HepG2 (cell line): ENCODE data around the gene VSIR. TPM values are rescaled to one million over a fixed set of nuclear protein-coding genes. Genes with fewer than 3 reads are reported as not detected.

Experiments used
- ATAC-seq: fragments of 200-7000 bp; cut with Tn5 transposase; 3 replicates; pipeline ENCODE4 v1.9.1; 2020; ENCODE audit warnings: mild to moderate bottlenecking, moderate library complexity
- BruUV-seq: library from RNA; stranded (reverse); fragments of 400-500 nt; replicated peaks from 2 replicates; lab custom pipeline; 2021; lab: Mats Ljungman, UMichigan
- CTCF ChIA-PET: fragments of 300-600 bp; formaldehyde crosslinking; extraction: SDS; loops from one replicate; lab custom pipeline; 2021; ENCODE audit warnings: low total read pairs, inconsistent platforms, low intra/inter-chr PET ratio; lab: Yijun Ruan, JAX
- POLR2A ChIA-PET: fragments of 350-600 bp; sonication (Branson Sonifier 250); formaldehyde crosslinking; loops from one replicate; lab custom pipeline; 2020; ENCODE audit warnings: antibody characterized with exemption, inconsistent platforms; lab: Yijun Ruan, JAX
- DNase-seq: peaks from one replicate; pipeline ENCODE4 v3.0.0-alpha.2; 2015; ENCODE audit warnings: low spot score
- FAIRE-seq: peaks from 3 replicates; lab custom pipeline; 2011; peaks lifted over from hg19 to GRCh38; lab: Jason Lieb, UNC
- H2AFZ ChIP-seq: one replicate; pipeline ENCODE4 v1.6.1; 2011; ENCODE audit warnings: low read length, inconsistent platforms
- H3K27ac ChIP-seq: fragments of 300-600 bp; 3 replicates; pipeline ENCODE4 v1.8.0; 2011; ENCODE audit warnings: mixed run types, mild to moderate bottlenecking, mixed read lengths, low read length, inconsistent platforms; ENCODE audit not compliant: insufficient read depth; ENCODE audit errors: extremely low read length
- H3K27me3 ChIP-seq, 2 experiments: fragments of 200-600 bp in 1 of 2; 2 replicates in 1 of 2; 3 replicates in 1 of 2; pipeline versions ENCODE4 v1.6.0 to v1.8.0; 2011; ENCODE audit warnings: low read length in 2 of 2, mild to moderate bottlenecking in 2 of 2, moderate library complexity in 2 of 2, inconsistent platforms in 1 of 2; ENCODE audit not compliant: insufficient read depth in 2 of 2, control insufficient read depth in 1 of 2
- H3K36me3 ChIP-seq, 2 experiments: fragments of 200-600 bp in 1 of 2; replicated peaks in 1 of 2; 2 replicates in 1 of 2; 3 replicates in 1 of 2; pipeline versions ENCODE4 v1.5.1 to v1.8.0; 2011; ENCODE audit warnings: low read length in 2 of 2, inconsistent platforms in 1 of 2; ENCODE audit not compliant: insufficient read depth in 2 of 2, control insufficient read depth in 1 of 2
- H3K4me1 ChIP-seq: 2 replicates; pipeline ENCODE4 v1.5.1; 2012; ENCODE audit warnings: low read length, inconsistent platforms; ENCODE audit not compliant: insufficient read depth
- H3K4me2 ChIP-seq: 2 replicates; pipeline ENCODE4 v1.6.0; 2011; ENCODE audit warnings: low read depth, low read length, inconsistent platforms
- H3K4me3 ChIP-seq, 3 experiments: fragments of 200-600 bp in 1 of 3; sonication (generic), shearing (Covaris generic) in 1 of 3; replicated peaks in 1 of 3; 2 replicates each; pipeline ENCODE4 v1.5.1; 2011 to 2016; ENCODE audit warnings: low read length in 3 of 3, inconsistent platforms in 2 of 3, low read depth in 2 of 3, mild to moderate bottlenecking in 2 of 3, control low read depth in 1 of 3, mixed read lengths in 1 of 3; ENCODE audit not compliant: insufficient read depth in 1 of 3
- H3K79me2 ChIP-seq: one replicate; pipeline ENCODE4 v1.6.1; 2011; ENCODE audit warnings: low read length, inconsistent platforms; ENCODE audit not compliant: insufficient read depth
- H3K9ac ChIP-seq: 2 replicates; pipeline ENCODE4 v1.6.0; 2011; ENCODE audit warnings: mild to moderate bottlenecking, low read depth, low read length, inconsistent platforms; ENCODE audit not compliant: insufficient read depth
- H3K9me3 ChIP-seq: 2 replicates; pipeline ENCODE4 v1.5.1; 2012; ENCODE audit warnings: mild to moderate bottlenecking, low read length
- H4K20me1 ChIP-seq: 2 replicates; pipeline ENCODE4 v1.6.0; 2011; ENCODE audit warnings: inconsistent platforms, mild to moderate bottlenecking, low read length, moderate library complexity; ENCODE audit not compliant: insufficient read depth
- ARNT2 ChIP-seq: sonication (generic); formaldehyde crosslinking; IDR thresholded peaks from 2 replicates; pipeline ENCODE4 v1.8.0; 2022; ENCODE audit warnings: mild to moderate bottlenecking, low read depth, missing genetic modification reagents, moderate library complexity
- ATAD3A ChIP-seq: sonication (generic); formaldehyde crosslinking; IDR thresholded peaks from 2 replicates; pipeline ENCODE4 v1.4.0; 2020; ENCODE audit warnings: missing genetic modification reagents
- KAT7 ChIP-seq: IDR thresholded peaks from 2 replicates; pipeline ENCODE4 v1.6.1; 2018; ENCODE audit warnings: borderline replicate concordance, missing compliant biosample characterization
- MEIS2 ChIP-seq: sonication (generic); formaldehyde crosslinking; IDR thresholded peaks from 2 replicates; pipeline ENCODE4 v1.9.0; 2021; ENCODE audit warnings: mild to moderate bottlenecking, missing genetic modification reagents
- POGZ ChIP-seq: sonication (generic); formaldehyde crosslinking; IDR thresholded peaks from 2 replicates; pipeline ENCODE4 v1.4.0; 2020; ENCODE audit warnings: mild to moderate bottlenecking, missing genetic modification reagents
- PPARG ChIP-seq: conservative IDR thresholded peaks from 2 replicates; pipeline ENCODE4 v1.6.1; 2016; ENCODE audit warnings: missing biosample characterization, missing genetic modification reagents
- RBFOX2 ChIP-seq: fragments of 200-400 bp; formaldehyde crosslinking; IDR thresholded peaks from 2 replicates; pipeline ENCODE4 v1.6.1; 2017; ENCODE audit warnings: low read depth, mild to moderate bottlenecking, low read length
- TBX2 ChIP-seq: sonication (generic); formaldehyde crosslinking; IDR thresholded peaks from 2 replicates; pipeline ENCODE4 v1.5.0; 2020; ENCODE audit warnings: missing genetic modification reagents, mild to moderate bottlenecking, borderline replicate concordance
- ZBTB42 ChIP-seq: sonication (generic); formaldehyde crosslinking; IDR thresholded peaks from 2 replicates; pipeline ENCODE4 v1.5.0; 2020; ENCODE audit warnings: mild to moderate bottlenecking, missing genetic modification reagents
- ZFP41 ChIP-seq: sonication (generic); formaldehyde crosslinking; IDR thresholded peaks from 2 replicates; pipeline ENCODE4 v1.4.0; 2020; ENCODE audit warnings: mild to moderate bottlenecking, missing genetic modification reagents, borderline replicate concordance
- ZFX ChIP-seq: sonication (generic); formaldehyde crosslinking; IDR thresholded peaks from 2 replicates; pipeline ENCODE4 v1.4.0; 2020; ENCODE audit warnings: mild to moderate bottlenecking, low read depth, missing genetic modification reagents, moderate library complexity
- ZNF354B ChIP-seq: sonication (generic); formaldehyde crosslinking; IDR thresholded peaks from 2 replicates; pipeline ENCODE4 v1.8.0; 2022; ENCODE audit warnings: mild to moderate bottlenecking, missing genetic modification reagents
- WGBS: methylation state at CpG from one replicate; pipeline ENCODE4 v1.1.6; 2017; ENCODE audit warnings: low lambda C conversion rate; 5-methylcytosine and 5-hydroxymethylcytosine counted together
- in situ Hi-C: cut with HindIII; loops from 2 replicates; pipeline ENCODE4 v1.10.0; 2017; ENCODE audit warnings: low pct_unique_long_range_greater_than_20kb; ENCODE audit not compliant: extremely low pct_ligation_motif_present
- intact Hi-C: fragments of 100-400 bp; cut with micrococcal nuclease; formaldehyde crosslinking; loops from one replicate; pipeline ENCODE4 v1.10.0; 2022; ENCODE audit not compliant: unreplicated experiment
- polyA plus RNA-seq, 8 experiments: library from polyadenylated mRNA; depleted of rRNA in 3 of 8; stranded (reverse) in 7 of 8; unstranded in 1 of 8; fragments of >200 nt; fragmentation: Illumina TruSeq in 4 of 8; extraction: Trizol in 4 of 8; gene quantifications; 2 replicates each; pipeline versions ENCODE4 v1.2.1 to v1.2.3, GENCODE V29; 2011 to 2016; ENCODE audit warnings: low read depth in 4 of 8, missing spikeins in 1 of 8, mixed read lengths in 1 of 8; ENCODE audit not compliant: insufficient read depth in 1 of 8
- total RNA-seq, 5 experiments: library from RNA; depleted of rRNA; stranded (reverse); fragments of >200 nt; fragmentation: Illumina TruSeq; extraction: Trizol; gene quantifications; 2 replicates each; pipeline ENCODE4 v1.2.3, GENCODE V29; 2016; ENCODE audit warnings: low read depth in 1 of 5
- TF ChIP-seq, protein P1 (sequence below): sonication (generic); formaldehyde crosslinking; conservative IDR thresholded peaks from 2 replicates; pipeline ENCODE4 v1.4.0; 2020; ENCODE audit warnings: mild to moderate bottlenecking, missing genetic modification reagents, moderate library complexity
- TF ChIP-seq, protein P2 (sequence below): sonication (generic); formaldehyde crosslinking; IDR thresholded peaks from 2 replicates; pipeline ENCODE4 v1.5.0; 2020; ENCODE audit warnings: missing genetic modification reagents, mild to moderate bottlenecking, borderline replicate concordance
- TF ChIP-seq, protein P3 (sequence below): sonication (generic); formaldehyde crosslinking; IDR thresholded peaks from 2 replicates; pipeline ENCODE4 v1.8.1; 2023; ENCODE audit warnings: missing genetic modification reagents, inconsistent platforms, borderline replicate concordance
- TF ChIP-seq, protein P4 (sequence below): sonication (generic); formaldehyde crosslinking; IDR thresholded peaks from 2 replicates; pipeline ENCODE4 v1.4.0; 2020; ENCODE audit warnings: missing genetic modification reagents

Gene VSIR
- total and polyA plus RNA-seq, 2 of the 13 experiments (the other 11 are each of a cell fraction or from before 2014, with no cell fraction given), result 0.44 to 3.2 TPM

DNA sequence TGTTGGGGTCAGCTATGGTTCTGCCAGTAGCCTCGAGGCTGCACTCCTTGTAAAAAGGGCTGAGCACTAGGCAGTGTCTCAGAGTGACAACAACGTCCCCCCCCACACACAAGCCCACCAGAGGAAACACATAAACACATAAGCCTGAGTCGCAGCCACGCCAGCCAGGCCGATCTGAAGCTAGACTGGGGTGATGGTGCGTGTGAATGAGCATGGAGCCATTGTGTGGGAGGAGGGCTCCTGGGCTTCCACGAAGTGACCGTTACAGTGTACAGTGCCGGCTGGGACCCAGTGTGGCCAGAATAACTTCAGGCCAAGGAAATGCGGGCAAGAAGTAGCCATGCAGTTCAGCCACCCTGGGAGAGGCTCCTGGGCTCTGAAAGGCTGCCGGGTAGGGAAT lies 50.0 kb downstream of the VSIR start (continued):
- TF ChIP-seq, protein P1, sequence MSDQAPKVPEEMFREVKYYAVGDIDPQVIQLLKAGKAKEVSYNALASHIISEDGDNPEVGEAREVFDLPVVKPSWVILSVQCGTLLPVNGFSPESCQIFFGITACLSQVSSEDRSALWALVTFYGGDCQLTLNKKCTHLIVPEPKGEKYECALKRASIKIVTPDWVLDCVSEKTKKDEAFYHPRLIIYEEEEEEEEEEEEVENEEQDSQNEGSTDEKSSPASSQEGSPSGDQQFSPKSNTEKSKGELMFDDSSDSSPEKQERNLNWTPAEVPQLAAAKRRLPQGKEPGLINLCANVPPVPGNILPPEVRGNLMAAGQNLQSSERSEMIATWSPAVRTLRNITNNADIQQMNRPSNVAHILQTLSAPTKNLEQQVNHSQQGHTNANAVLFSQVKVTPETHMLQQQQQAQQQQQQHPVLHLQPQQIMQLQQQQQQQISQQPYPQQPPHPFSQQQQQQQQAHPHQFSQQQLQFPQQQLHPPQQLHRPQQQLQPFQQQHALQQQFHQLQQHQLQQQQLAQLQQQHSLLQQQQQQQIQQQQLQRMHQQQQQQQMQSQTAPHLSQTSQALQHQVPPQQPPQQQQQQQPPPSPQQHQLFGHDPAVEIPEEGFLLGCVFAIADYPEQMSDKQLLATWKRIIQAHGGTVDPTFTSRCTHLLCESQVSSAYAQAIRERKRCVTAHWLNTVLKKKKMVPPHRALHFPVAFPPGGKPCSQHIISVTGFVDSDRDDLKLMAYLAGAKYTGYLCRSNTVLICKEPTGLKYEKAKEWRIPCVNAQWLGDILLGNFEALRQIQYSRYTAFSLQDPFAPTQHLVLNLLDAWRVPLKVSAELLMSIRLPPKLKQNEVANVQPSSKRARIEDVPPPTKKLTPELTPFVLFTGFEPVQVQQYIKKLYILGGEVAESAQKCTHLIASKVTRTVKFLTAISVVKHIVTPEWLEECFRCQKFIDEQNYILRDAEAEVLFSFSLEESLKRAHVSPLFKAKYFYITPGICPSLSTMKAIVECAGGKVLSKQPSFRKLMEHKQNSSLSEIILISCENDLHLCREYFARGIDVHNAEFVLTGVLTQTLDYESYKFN (CRISPR knock-in tag), result no peak
- TF ChIP-seq ZNF354B (CRISPR knock-in tag) (no peak), ATAD3A (no peak), RBFOX2 (no peak), ZBTB42 (CRISPR knock-in tag) (no peak)
- TF ChIP-seq, all 625 proteins: peak for 0

DNA sequence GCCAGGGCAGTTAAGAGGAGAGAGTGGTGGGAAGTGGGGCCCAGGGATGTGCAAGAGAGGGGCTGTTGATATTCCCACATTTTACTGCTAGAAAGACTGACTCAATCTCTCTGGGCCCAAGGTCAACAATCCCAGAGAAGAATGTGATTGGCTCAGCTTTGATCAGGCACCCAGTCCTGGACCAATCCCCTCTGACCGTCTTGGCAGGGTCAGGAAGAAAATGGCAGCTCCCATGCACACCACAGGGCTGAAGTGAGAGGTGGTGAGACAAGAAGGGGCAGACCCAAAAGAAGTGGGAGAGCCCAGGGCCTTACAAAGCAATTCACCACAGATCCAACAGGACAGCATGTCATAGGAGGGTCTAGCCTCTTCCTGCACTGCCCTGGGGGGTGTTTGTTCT lies 50.5 kb downstream of the VSIR start:
- Histone ChIP-seq H3K4me3 (no peak overlapping the region), H3K4me2 (no peak overlapping the region), H3K27ac (no peak overlapping the region), H4K20me1 (no peaks in the 10 kb centered on the region), H3K79me2 (no peaks in the 10 kb centered on the region), H3K4me1 (peaks cover 35% of the 10 kb centered on the region), H3K36me3 (no peaks in the 10 kb centered on the region), H3K9ac (no peak overlapping the region), H2AFZ (no peak overlapping the region), H3K9me3 (no peaks in the 10 kb centered on the region), H3K27me3 (peaks cover 1 to 45% of the 10 kb centered on the region in 2 experiments; a peak in 4 of 5 replicates)
- in situ Hi-C loops (no loop called here), intact Hi-C loops (no loop called here)
- ChIA-PET CTCF (no interaction called here), POLR2A (no interaction called here)
- no TSS peak for BruUV-seq
- FAIRE-seq (no peak), DNase-seq (no peak), ATAC-seq (no peak)
- WGBS, result 0% methylated on average over 1 of the region's 1 CpG
- TF ChIP-seq, protein P2, sequence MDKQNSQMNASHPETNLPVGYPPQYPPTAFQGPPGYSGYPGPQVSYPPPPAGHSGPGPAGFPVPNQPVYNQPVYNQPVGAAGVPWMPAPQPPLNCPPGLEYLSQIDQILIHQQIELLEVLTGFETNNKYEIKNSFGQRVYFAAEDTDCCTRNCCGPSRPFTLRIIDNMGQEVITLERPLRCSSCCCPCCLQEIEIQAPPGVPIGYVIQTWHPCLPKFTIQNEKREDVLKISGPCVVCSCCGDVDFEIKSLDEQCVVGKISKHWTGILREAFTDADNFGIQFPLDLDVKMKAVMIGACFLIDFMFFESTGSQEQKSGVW (CRISPR knock-in tag), result no peak
- TF ChIP-seq ZFP41 (CRISPR knock-in tag), result no peak
- TF ChIP-seq TBX2 (CRISPR knock-in tag), result no peak
- TF ChIP-seq, protein P3, sequence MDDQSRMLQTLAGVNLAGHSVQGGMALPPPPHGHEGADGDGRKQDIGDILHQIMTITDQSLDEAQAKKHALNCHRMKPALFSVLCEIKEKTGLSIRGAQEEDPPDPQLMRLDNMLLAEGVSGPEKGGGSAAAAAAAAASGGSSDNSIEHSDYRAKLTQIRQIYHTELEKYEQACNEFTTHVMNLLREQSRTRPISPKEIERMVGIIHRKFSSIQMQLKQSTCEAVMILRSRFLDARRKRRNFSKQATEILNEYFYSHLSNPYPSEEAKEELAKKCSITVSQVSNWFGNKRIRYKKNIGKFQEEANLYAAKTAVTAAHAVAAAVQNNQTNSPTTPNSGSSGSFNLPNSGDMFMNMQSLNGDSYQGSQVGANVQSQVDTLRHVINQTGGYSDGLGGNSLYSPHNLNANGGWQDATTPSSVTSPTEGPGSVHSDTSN (CRISPR knock-in tag), result no peak
- TF ChIP-seq ZFX (CRISPR knock-in tag), result no peak
- no peak for TF ChIP-seq MEIS2
- no peak for TF ChIP-seq ARNT2 (CRISPR knock-in tag)
- no peak for TF ChIP-seq KAT7
- TF ChIP-seq PPARG (CRISPR knock-in tag), result no peak
- TF ChIP-seq POGZ (CRISPR knock-in tag), result no peak
- TF ChIP-seq, protein P4, sequence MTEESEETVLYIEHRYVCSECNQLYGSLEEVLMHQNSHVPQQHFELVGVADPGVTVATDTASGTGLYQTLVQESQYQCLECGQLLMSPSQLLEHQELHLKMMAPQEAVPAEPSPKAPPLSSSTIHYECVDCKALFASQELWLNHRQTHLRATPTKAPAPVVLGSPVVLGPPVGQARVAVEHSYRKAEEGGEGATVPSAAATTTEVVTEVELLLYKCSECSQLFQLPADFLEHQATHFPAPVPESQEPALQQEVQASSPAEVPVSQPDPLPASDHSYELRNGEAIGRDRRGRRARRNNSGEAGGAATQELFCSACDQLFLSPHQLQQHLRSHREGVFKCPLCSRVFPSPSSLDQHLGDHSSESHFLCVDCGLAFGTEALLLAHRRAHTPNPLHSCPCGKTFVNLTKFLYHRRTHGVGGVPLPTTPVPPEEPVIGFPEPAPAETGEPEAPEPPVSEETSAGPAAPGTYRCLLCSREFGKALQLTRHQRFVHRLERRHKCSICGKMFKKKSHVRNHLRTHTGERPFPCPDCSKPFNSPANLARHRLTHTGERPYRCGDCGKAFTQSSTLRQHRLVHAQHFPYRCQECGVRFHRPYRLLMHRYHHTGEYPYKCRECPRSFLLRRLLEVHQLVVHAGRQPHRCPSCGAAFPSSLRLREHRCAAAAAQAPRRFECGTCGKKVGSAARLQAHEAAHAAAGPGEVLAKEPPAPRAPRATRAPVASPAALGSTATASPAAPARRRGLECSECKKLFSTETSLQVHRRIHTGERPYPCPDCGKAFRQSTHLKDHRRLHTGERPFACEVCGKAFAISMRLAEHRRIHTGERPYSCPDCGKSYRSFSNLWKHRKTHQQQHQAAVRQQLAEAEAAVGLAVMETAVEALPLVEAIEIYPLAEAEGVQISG, result no peak
